ENCODE measurements around the gene FBXL7.

DNA sequence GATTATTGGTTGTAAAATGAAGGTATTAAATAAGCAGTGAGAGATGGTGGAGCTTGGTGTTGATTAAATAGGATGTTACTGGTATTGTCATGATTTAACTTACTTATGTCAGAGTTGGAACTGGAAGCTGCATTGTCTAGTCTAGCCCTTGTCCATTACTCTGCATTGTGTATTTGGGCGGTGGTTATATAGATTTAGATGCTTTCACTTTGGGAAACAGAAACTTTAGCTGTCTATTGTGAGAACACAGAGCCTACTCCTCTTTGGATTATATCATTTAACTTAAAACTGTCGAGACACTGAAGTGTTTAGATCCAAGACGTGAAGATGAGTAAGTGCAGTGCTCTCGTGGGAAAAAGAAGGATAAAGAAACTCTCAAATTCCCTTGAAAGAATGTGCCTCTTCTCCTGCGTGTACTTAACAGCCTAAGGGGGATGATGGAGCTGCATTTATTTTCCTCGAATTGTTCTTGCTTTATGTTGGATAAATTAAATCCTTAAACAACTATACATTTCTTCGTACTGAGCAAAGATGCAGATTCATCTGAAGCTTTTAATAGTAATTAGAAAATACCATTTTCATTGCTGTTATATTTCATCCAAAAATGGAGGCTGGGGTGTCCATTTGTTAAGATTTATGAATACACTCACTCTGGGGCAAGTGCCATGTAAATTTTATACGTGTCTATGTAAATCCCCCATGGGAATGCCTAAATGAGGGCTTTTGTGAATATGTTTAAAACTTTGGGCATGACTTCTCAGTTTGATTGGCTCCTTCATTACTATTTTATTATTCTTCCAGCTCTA lies 21.6 kb downstream of the FBXL7 start:
- TF ChIP-seq CTCF (IDR thresholded peaks at IDR 0.05; ENCODE audit: low read depth, low read length, missing input control) (no peak), TAF1 (conservative IDR thresholded peaks at IDR 0.05) (no peak), RAD21 (IDR thresholded peaks at IDR 0.05) (no peak), MAX (IDR thresholded peaks at IDR 0.05) (no peak), YY1 (IDR thresholded peaks at IDR 0.05) (no peak), RXRA (IDR thresholded peaks at IDR 0.05) (no peak), JUND (IDR thresholded peaks at IDR 0.05) (no peak), FOXA1 (IDR thresholded peaks at IDR 0.05) (no peak), REST (IDR thresholded peaks at IDR 0.05) (no peak), SP1 (IDR thresholded peaks at IDR 0.05) (no peak), GABPA (IDR thresholded peaks at IDR 0.05 in 1 of 2, conservative IDR thresholded peaks at IDR 0.05 in 1 of 2) (no peak)

All from liver (tissue), 3 donors.